Medulla oblongata (tissue), 1 donor: ENCODE data around the gene COA8.

ENCODE experiments used
- DNase-seq: peaks from one replicate; pipeline ENCODE4 v3.0.0-alpha.2; 2015; ENCODE audit errors: extremely low spot score

COA8 gene

GRCh38 chr14:103623308-103623707, 60.5 kb downstream of the COA8 start:
- no peak for DNase-seq

- no peak for DNase-seq
Measured at GRCh38 chr14:103623883-103624482, 61.2 kb downstream of the COA8 start.

- DNase-seq, result no peak
Measured at GRCh38 chr14:103624860-103625259, 62.1 kb downstream of the COA8 start.

GRCh38 chr14:103625356-103626095, 62.8 kb downstream of the COA8 start:
- DNase-seq, result no peak

- DNase-seq, result no peak
Measured at GRCh38 chr14:103626146-103626850, 63.5 kb downstream of the COA8 start.

GRCh38 chr14:103627073-103628025, 64.6 kb downstream of the COA8 start:
- no peak for DNase-seq

- peak; percentile 59 for DNase-seq
Measured at GRCh38 chr14:103628221-103628683, 65.5 kb downstream of the COA8 start.

- peak; percentile 76 for DNase-seq
Measured at GRCh38 chr14:103628684-103629502, 66.1 kb downstream of the COA8 start, which contains the start of gene KLC1. TSS of gene KLC1 (plus strand) at chr14:103629211. CDS start at chr14:103654565, 25,354 bp downstream.

GRCh38 chr14:103629503-103630121, 66.9 kb downstream of the COA8 start:
- DNase-seq, result peak; percentile 18

GRCh38 chr14:103630364-103631108, 67.8 kb downstream of the COA8 start:
- DNase-seq, result no peak

- DNase-seq, result no peak
Measured at GRCh38 chr14:103633391-103633790, 70.6 kb downstream of the COA8 start.

- DNase-seq, result no peak
Measured at GRCh38 chr14:103634156-103634555, 71.4 kb downstream of the COA8 start.

GRCh38 chr14:103638594-103638993, 75.8 kb downstream of the COA8 start:
- DNase-seq, result no peak
